MG63 (cell line): ENCODE measurements around the gene STK32B. TPM values are rescaled to one million over a fixed set of nuclear protein-coding genes. Genes with fewer than 3 reads are reported as not detected.
A peak's percentile ranks its signal among the peaks of the same experiment; 100 is the strongest.

Experiments
- DNase-seq: peaks from one replicate; pipeline ENCODE4 v3.0.0-alpha.2; 2020
- H3K27me3 ChIP-seq: fragments of 250-450 bp; sonication (Bioruptor Pico); 2 replicates; pipeline ENCODE4 v1.5.1; 2020; ENCODE audit warnings: mild to moderate bottlenecking, moderate library complexity
- H3K36me3 ChIP-seq: fragments of 250-450 bp; sonication (Bioruptor Pico); 2 replicates; pipeline ENCODE4 v1.5.1; 2020; ENCODE audit warnings: mild to moderate bottlenecking, moderate library complexity
- H3K4me3 ChIP-seq: fragments of 250-450 bp; sonication (Bioruptor Pico); 2 replicates; pipeline ENCODE4 v1.5.1; 2020; ENCODE audit warnings: mild to moderate bottlenecking, moderate library complexity
- H3K9me3 ChIP-seq: fragments of 250-450 bp; sonication (Bioruptor Pico); 2 replicates; pipeline ENCODE4 v1.5.1; 2020; ENCODE audit warnings: mild to moderate bottlenecking, moderate library complexity
- total RNA-seq: library from RNA; depleted of rRNA; stranded (reverse); fragments of >200 nt; shearing (Covaris generic); gene quantifications from 2 replicates; pipeline ENCODE4 v1.2.3, GENCODE V29; 2014; ENCODE audit warnings: low replicate concordance; rRNA removed

STK32B gene
- total RNA-seq, 1 experiment from 2014 or later = not detected

- H3K36me3 ChIP-seq = no peaks in the 10 kb centered on the region
- H3K27me3 ChIP-seq = no peaks in the 10 kb centered on the region
- H3K4me3 ChIP-seq = no peak overlapping the region
- DNase-seq = peak; percentile 12
- no peaks in the 10 kb centered on the region for H3K9me3 ChIP-seq
These were observed 473.4 kb downstream of the STK32B start for GRCh38 chr4:5524446-5525299.

- Histone ChIP-seq H3K4me3 (no peak overlapping the region), H3K9me3 (no peaks in the 10 kb centered on the region), H3K36me3 (no peaks in the 10 kb centered on the region), H3K27me3 (no peaks in the 10 kb centered on the region)
- no peak for DNase-seq
These were observed 475.0 kb downstream of the STK32B start for GRCh38 chr4:5526080-5526846.

- no peak overlapping the region for H3K4me3 ChIP-seq
- no peak for DNase-seq
These were observed 475.9 kb downstream of the STK32B start for GRCh38 chr4:5527211-5527610.

GRCh38 chr4:5528031-5528436 is 476.8 kb downstream of the STK32B start:
- Histone ChIP-seq H3K36me3 (no peaks in the 10 kb centered on the region), H3K9me3 (no peaks in the 10 kb centered on the region), H3K27me3 (no peaks in the 10 kb centered on the region), H3K4me3 (no peak overlapping the region)
- no peak for DNase-seq

More at GRCh38 chr4:5527211-5527610, 475.9 kb downstream of the STK32B start:
- H3K27me3 ChIP-seq = no peaks in the 10 kb centered on the region
- H3K9me3 ChIP-seq = no peaks in the 10 kb centered on the region
- H3K36me3 ChIP-seq = no peaks in the 10 kb centered on the region

- DNase-seq = no peak
- no peak overlapping the region for H3K4me3 ChIP-seq
- no peaks in the 10 kb centered on the region for H3K9me3 ChIP-seq
- no peaks in the 10 kb centered on the region for H3K36me3 ChIP-seq
- H3K27me3 ChIP-seq = no peaks in the 10 kb centered on the region
These were observed 480.8 kb downstream of the STK32B start for GRCh38 chr4:5532100-5532499.

- Histone ChIP-seq H3K9me3 (no peaks in the 10 kb centered on the region), H3K27me3 (no peaks in the 10 kb centered on the region), H3K4me3 (no peak overlapping the region), H3K36me3 (no peaks in the 10 kb centered on the region)
- DNase-seq = no peak
These were observed 488.3 kb downstream of the STK32B start for GRCh38 chr4:5539584-5539983.

- no peaks in the 10 kb centered on the region for H3K27me3 ChIP-seq
- H3K9me3 ChIP-seq = no peaks in the 10 kb centered on the region
- no peaks in the 10 kb centered on the region for H3K36me3 ChIP-seq
- no peak for DNase-seq
- no peak overlapping the region for H3K4me3 ChIP-seq
These were observed 489.9 kb downstream of the STK32B start for GRCh38 chr4:5541169-5541568.

- DNase-seq = no peak
- no peak overlapping the region for H3K4me3 ChIP-seq
- H3K9me3 ChIP-seq = no peaks in the 10 kb centered on the region
- no peaks in the 10 kb centered on the region for H3K27me3 ChIP-seq
- H3K36me3 ChIP-seq = no peaks in the 10 kb centered on the region
These were observed 492.4 kb downstream of the STK32B start for GRCh38 chr4:5543681-5544080.

- Histone ChIP-seq H3K36me3 (no peaks in the 10 kb centered on the region), H3K27me3 (no peaks in the 10 kb centered on the region), H3K4me3 (no peak overlapping the region), H3K9me3 (no peaks in the 10 kb centered on the region)
- DNase-seq = no peak
These were observed 493.5 kb downstream of the STK32B start for GRCh38 chr4:5544762-5545161.

- no peaks in the 10 kb centered on the region for H3K27me3 ChIP-seq
- H3K36me3 ChIP-seq = no peaks in the 10 kb centered on the region
- no peak for DNase-seq
- H3K4me3 ChIP-seq = no peak overlapping the region
- H3K9me3 ChIP-seq = no peaks in the 10 kb centered on the region
These were observed 494.0 kb downstream of the STK32B start for GRCh38 chr4:5545271-5545670.

GRCh38 chr4:5547651-5548249 is 496.5 kb downstream of the STK32B start:
- Histone ChIP-seq H3K27me3 (no peaks in the 10 kb centered on the region), H3K4me3 (no peak overlapping the region), H3K36me3 (no peaks in the 10 kb centered on the region), H3K9me3 (no peaks in the 10 kb centered on the region)
- no peak for DNase-seq

Other genes with a start within 250 kb of the STK32B start
- gene MSX1, start 191.8 kb upstream of the STK32B start, total RNA-seq = 7.8 and 12.0 TPM in 2 replicates
- gene CYTL1, start 32.0 kb upstream of the STK32B start, total RNA-seq = not detected in 2 replicates